ENCODE measurements around the gene PARN.
"Not testable (repeated sequence)": the region's sequence is repeated elsewhere in the genome, so short reads cannot be mapped to it uniquely, and the experiment has no call there.

The PARN gene

GRCh38 chr16:14437426-14437825, 192.6 kb downstream of the PARN start:
- DNase-seq (ENCODE audit: low read depth in 3 of 3): no peak

- DNase-seq (ENCODE audit: low read depth in 3 of 3): no peak
These were observed 193.6 kb downstream of the PARN start for GRCh38 chr16:14436401-14436955.

- no peak for DNase-seq (ENCODE audit: low read depth in 3 of 3)
These were observed 195.2 kb downstream of the PARN start for GRCh38 chr16:14434860-14435259.

- not testable (repeated sequence) for DNase-seq (ENCODE audit: low read depth in 3 of 3)
These were observed 201.0 kb downstream of the PARN start for GRCh38 chr16:14428971-14429637.

GRCh38 chr16:14428043-14428442, 202.0 kb downstream of the PARN start:
- DNase-seq (ENCODE audit: low read depth in 3 of 3): no peak

GRCh38 chr16:14427371-14427948, 202.6 kb downstream of the PARN start:
- DNase-seq (ENCODE audit: low read depth in 3 of 3): no peak

GRCh38 chr16:14424595-14424994, 205.5 kb downstream of the PARN start:
- DNase-seq (ENCODE audit: low read depth in 3 of 3): no peak

- no peak for DNase-seq (ENCODE audit: low read depth in 3 of 3)
These were observed 206.7 kb downstream of the PARN start for GRCh38 chr16:14423344-14423743.

GRCh38 chr16:14420721-14421488, 209.2 kb downstream of the PARN start:
- DNase-seq (ENCODE audit: low read depth in 3 of 3): no peak

GRCh38 chr16:14420243-14420642, 209.8 kb downstream of the PARN start:
- DNase-seq (ENCODE audit: low read depth in 3 of 3): not testable (repeated sequence)

GRCh38 chr16:14419817-14420216, 210.2 kb downstream of the PARN start:
- DNase-seq (ENCODE audit: low read depth in 3 of 3): no peak

GRCh38 chr16:14418795-14419225, 211.2 kb downstream of the PARN start:
- no peak for DNase-seq (ENCODE audit: low read depth in 3 of 3)

- no peak for DNase-seq (ENCODE audit: low read depth in 3 of 3)
These were observed 213.9 kb downstream of the PARN start for GRCh38 chr16:14416184-14416583.

GRCh38 chr16:14415291-14415690, 214.8 kb downstream of the PARN start:
- no peak for DNase-seq (ENCODE audit: low read depth in 3 of 3)

GRCh38 chr16:14409563-14409962, 220.5 kb downstream of the PARN start:
- no peak for DNase-seq (ENCODE audit: low read depth in 3 of 3)

- no peak for DNase-seq (ENCODE audit: low read depth in 3 of 3)
These were observed 222.2 kb downstream of the PARN start for GRCh38 chr16:14407786-14408399.

GRCh38 chr16:14405611-14406537, 224.2 kb downstream of the PARN start:
- peak in 1 of 3 experiments; percentile 10 for DNase-seq (ENCODE audit: low read depth in 3 of 3)

GRCh38 chr16:14403001-14403389, 227.1 kb downstream of the PARN start:
- not testable (repeated sequence) for DNase-seq (ENCODE audit: low read depth in 3 of 3)

- not testable (repeated sequence) for DNase-seq (ENCODE audit: low read depth in 3 of 3)
These were observed 227.7 kb downstream of the PARN start for GRCh38 chr16:14402114-14403000.

- not testable (repeated sequence) for DNase-seq (ENCODE audit: low read depth in 3 of 3)
These were observed 228.4 kb downstream of the PARN start for GRCh38 chr16:14401711-14402061.
